KMS-11 (cell line): ENCODE results near the gene RNLS.

Experiments
- H2AFZ ChIP-seq: fragments of 200-600 bp; sonication (generic); 2 replicates; pipeline ENCODE4 v1.6.1; 2016; ENCODE audit warnings: antibody characterized with exemption, mixed run types, low read depth
- H3K27ac ChIP-seq: fragments of 200-600 bp; sonication (generic); 2 replicates; pipeline ENCODE4 v1.6.1; 2016; ENCODE audit warnings: mild to moderate bottlenecking, mixed run types
- H3K27me3 ChIP-seq: fragments of 200-600 bp; sonication (generic); 2 replicates; pipeline ENCODE4 v1.6.1; 2017; ENCODE audit warnings: mild to moderate bottlenecking, low read depth, mixed run types, moderate library complexity; ENCODE audit not compliant: insufficient read depth
- H3K36me3 ChIP-seq: fragments of 200-600 bp; sonication (generic); 2 replicates; pipeline ENCODE4 v1.6.1; 2017; ENCODE audit warnings: mild to moderate bottlenecking, mixed run types; ENCODE audit not compliant: insufficient read depth
- H3K4me1 ChIP-seq: fragments of 200-600 bp; sonication (generic); 2 replicates; pipeline ENCODE4 v1.6.1; 2016; ENCODE audit warnings: mild to moderate bottlenecking, low read depth, mixed run types; ENCODE audit not compliant: poor library complexity, severe bottlenecking
- H3K4me2 ChIP-seq: fragments of 200-600 bp; sonication (generic); 2 replicates; pipeline ENCODE4 v1.7.0; 2016; ENCODE audit warnings: mild to moderate bottlenecking, mixed run types
- H3K4me3 ChIP-seq: fragments of 200-600 bp; sonication (generic); IDR thresholded peaks from 2 replicates; pipeline ENCODE4 v1.6.1; 2017; ENCODE audit warnings: low read depth, low read length, mixed read lengths; ENCODE audit not compliant: insufficient read depth
- H3K79me2 ChIP-seq: fragments of 200-600 bp; sonication (generic); 2 replicates; pipeline ENCODE4 v1.6.1; 2016; ENCODE audit warnings: low read depth, mixed run types; ENCODE audit not compliant: insufficient read depth
- H3K9ac ChIP-seq: fragments of 200-600 bp; sonication (generic); 2 replicates; pipeline ENCODE4 v1.6.1; 2016; ENCODE audit warnings: mild to moderate bottlenecking, mixed run types
- H4K20me1 ChIP-seq: fragments of 200-600 bp; sonication (generic); 2 replicates; pipeline ENCODE4 v1.6.1; 2016; ENCODE audit warnings: mild to moderate bottlenecking, mixed run types; ENCODE audit not compliant: insufficient read depth
- TF ChIP-seq, protein P1 (sequence below): fragments of 200-600 bp; sonication (generic); conservative IDR thresholded peaks from 2 replicates; pipeline ENCODE4 v1.6.1; 2017; ENCODE audit warnings: low read depth, mild to moderate bottlenecking, antibody characterized with exemption, low read length, moderate library complexity, mixed read lengths

RNLS gene

DNA sequence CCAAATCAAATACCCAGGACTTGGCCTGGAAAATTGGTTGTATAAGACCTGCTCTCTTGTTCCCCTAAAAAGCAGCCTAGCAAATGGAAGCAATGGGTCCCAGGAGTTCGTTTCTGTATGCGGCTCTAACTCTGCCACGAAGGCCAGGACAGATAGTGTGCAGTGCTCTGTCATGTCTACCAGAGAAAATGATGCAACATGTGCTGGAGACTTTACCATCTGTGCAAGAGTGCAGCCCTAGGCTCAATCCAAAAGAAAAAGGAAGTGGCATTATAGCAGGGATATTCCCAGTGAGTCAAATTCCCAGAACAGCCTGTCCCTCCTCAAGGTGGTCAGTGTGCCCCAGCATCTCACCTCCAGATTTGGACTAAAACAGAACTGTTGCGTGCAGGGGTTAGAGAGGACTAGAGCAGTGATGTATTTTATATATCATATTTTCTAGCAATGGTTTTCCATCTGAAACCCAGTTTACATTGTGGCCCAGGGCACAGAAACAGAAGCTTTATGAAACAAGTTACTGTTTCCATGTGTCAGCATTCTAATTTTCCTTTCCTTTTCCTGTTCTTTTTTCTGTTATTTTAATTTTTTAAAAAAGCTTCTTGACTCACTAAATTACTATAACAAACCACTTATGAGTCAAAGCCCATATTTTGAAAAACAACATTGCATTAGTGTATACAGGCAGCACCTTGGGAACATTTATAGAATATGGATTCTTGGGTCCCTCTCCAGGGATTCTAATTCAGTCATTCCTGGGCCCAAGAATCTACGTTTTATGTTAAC, 311.2 kb downstream of the RNLS start:
- Histone ChIP-seq H3K36me3 (no peaks in the 10 kb centered on the region), H3K4me2 (peak overlapping the region; percentile 81), H3K4me1 (peaks cover 80% of the 10 kb centered on the region), H3K27me3 (no peaks in the 10 kb centered on the region), H3K4me3 (no peak overlapping the region), H4K20me1 (no peaks in the 10 kb centered on the region), H3K79me2 (no peaks in the 10 kb centered on the region), H2AFZ (peak overlapping the region; percentile 2), H3K27ac (peak overlapping the region; percentile 92), H3K9ac (peak overlapping the region; percentile 60)
- TF ChIP-seq, protein P1, sequence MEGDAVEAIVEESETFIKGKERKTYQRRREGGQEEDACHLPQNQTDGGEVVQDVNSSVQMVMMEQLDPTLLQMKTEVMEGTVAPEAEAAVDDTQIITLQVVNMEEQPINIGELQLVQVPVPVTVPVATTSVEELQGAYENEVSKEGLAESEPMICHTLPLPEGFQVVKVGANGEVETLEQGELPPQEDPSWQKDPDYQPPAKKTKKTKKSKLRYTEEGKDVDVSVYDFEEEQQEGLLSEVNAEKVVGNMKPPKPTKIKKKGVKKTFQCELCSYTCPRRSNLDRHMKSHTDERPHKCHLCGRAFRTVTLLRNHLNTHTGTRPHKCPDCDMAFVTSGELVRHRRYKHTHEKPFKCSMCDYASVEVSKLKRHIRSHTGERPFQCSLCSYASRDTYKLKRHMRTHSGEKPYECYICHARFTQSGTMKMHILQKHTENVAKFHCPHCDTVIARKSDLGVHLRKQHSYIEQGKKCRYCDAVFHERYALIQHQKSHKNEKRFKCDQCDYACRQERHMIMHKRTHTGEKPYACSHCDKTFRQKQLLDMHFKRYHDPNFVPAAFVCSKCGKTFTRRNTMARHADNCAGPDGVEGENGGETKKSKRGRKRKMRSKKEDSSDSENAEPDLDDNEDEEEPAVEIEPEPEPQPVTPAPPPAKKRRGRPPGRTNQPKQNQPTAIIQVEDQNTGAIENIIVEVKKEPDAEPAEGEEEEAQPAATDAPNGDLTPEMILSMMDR = no peak

DNA sequence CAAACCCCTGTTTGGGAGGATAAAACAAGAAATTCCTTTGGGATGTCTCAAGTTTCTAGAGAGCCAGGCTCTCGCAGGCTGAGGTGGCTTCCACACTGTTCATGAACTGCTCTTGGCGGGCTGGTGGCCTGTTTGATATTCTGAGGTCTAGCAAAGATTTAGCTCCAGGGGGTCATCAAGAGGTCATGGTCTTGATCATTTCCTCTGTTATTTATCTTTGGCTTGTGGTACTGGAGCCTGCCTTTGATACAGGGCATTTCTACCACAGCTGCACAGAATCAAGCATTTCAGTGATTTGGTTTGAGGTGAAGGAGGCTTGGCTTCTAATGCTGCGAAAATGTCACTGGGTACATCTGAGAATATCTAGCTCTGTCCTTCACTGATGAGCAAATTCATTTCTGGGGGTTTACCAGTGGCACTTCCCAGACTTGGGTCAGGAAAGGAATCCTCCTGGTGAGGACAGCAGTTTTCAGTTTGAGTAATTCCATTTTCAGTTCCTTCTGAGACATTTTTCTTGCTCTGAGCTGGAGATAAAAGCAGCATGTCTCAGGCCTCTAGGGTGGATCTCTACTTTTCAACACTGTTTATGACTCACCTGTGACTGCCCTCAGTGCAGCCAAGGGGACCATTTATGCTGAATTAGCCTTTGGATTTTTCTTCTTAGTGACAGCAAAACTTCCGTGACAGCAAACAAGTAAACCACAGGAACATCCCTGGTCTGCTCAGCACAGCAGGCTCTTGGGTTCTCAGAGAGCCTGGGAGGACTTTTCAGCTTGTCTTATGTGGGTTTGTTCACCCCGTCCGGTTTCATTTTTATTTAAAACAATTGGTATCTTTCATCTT, 312.0 kb downstream of the RNLS start:
- no peaks in the 10 kb centered on the region for H3K27me3 ChIP-seq
- H3K4me3 ChIP-seq = no peak overlapping the region
- no peaks in the 10 kb centered on the region for H3K36me3 ChIP-seq
- TF ChIP-seq, protein P1 = peak; percentile 26; the same call in 1 of the 2 replicates
- peak overlapping the region; percentile 92 for H3K27ac ChIP-seq
- peak overlapping the region; percentile 2; the same call in 1 of the 2 replicates for H2AFZ ChIP-seq
- H3K4me1 ChIP-seq = peaks cover 88% of the 10 kb centered on the region
- peak overlapping the region; percentile 60 for H3K9ac ChIP-seq
- no peaks in the 10 kb centered on the region for H4K20me1 ChIP-seq
- H3K79me2 ChIP-seq = no peaks in the 10 kb centered on the region
- peak overlapping the region; percentile 81 for H3K4me2 ChIP-seq

DNA sequence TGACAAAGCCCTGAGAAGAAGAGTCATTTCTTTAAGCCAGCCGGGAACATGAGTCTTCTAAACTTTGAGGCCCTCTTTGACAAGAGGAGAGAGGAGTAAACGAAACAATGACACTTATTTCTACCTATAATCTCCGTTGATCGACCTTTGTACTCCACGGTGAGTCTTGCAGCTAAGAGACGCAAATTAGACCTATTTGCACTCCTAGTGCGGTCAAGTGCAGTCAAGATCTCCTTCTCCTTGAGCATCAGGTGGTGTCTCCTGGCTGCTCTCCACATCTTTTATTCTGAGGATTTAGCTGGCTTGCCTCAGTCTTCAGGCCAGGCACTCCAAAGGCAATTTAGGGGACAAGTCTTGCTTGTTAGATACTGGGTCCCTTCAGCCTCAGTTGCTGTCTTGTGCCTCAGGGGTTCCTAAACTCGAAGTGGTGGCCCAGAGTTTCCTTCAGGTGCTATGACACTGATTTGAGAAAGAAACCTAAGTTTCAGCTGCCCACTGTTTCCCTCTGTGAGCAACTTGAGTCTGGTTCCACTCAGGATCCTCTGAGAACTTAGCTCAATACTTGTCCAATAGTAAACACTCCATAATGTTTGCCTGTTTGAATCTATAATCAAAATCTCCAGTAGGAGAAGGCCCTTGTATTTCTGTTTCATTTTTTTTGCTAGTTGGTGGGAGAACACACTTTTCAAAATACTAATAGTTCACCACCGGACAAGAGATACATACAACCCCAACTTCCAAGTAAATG, 312.9 kb downstream of the RNLS start:
- H2AFZ ChIP-seq = no peak overlapping the region
- TF ChIP-seq, protein P1 = no peak
- H3K79me2 ChIP-seq = no peaks in the 10 kb centered on the region
- H3K36me3 ChIP-seq = no peaks in the 10 kb centered on the region
- no peak overlapping the region for H3K4me3 ChIP-seq
- peak overlapping the region; percentile 5; the same call in 1 of the 2 replicates for H3K9ac ChIP-seq
- peak overlapping the region; percentile 66 for H3K4me2 ChIP-seq
- no peaks in the 10 kb centered on the region for H4K20me1 ChIP-seq
- peak overlapping the region; percentile 92 for H3K27ac ChIP-seq
- no peaks in the 10 kb centered on the region for H3K27me3 ChIP-seq
- peaks cover 93% of the 10 kb centered on the region for H3K4me1 ChIP-seq

DNA sequence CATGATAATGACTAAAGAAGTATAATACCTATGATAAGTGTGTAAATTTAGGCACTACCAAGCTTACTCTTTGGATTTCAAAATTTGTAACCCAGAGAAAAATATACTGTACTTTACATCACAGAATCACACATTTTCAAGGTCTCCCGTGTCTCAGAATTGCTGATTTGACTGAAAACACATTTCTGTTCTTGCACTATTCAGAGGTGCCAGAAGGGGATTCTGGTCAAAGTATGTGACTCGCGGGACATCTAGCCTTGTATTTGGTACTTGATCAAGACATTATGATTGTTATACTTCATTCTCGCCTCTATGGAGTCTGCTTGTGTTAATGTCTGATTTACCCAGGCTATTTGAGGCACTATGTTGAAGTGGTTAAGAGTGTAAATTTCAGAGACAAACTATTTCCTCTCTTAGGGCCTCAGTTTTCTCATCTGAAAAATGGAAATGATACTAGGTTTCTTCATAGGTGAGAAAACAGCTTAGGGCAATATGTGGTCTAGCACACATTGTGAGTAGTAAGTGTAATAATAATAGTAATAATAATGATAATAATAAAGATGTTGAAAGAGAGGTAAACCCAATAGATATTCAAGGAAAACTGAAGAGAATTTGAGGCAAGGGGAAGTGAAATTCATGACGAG, 320.4 kb downstream of the RNLS start:
- Histone ChIP-seq H3K79me2 (no peaks in the 10 kb centered on the region), H3K9ac (no peak overlapping the region), H3K4me2 (no peak overlapping the region), H3K4me1 (peaks cover 19% of the 10 kb centered on the region), H3K4me3 (no peak overlapping the region), H2AFZ (no peak overlapping the region), H3K36me3 (no peaks in the 10 kb centered on the region), H4K20me1 (no peaks in the 10 kb centered on the region), H3K27ac (no peak overlapping the region), H3K27me3 (no peaks in the 10 kb centered on the region)
- TF ChIP-seq, protein P1 = no peak
